ENCODE data around the gene KHNYN.

GRCh38 chr14:24409192-24409591 is 20.6 kb upstream of the KHNYN start:
- TF ChIP-seq TARDBP (IDR thresholded peaks at IDR 0.05) = no peak
- TF ChIP-seq HDGF (IDR thresholded peaks at IDR 0.05; ENCODE audit: borderline replicate concordance) = no peak
- TF ChIP-seq CTBP1 (IDR thresholded peaks at IDR 0.05; ENCODE audit: borderline replicate concordance) = no peak
- no peak for TF ChIP-seq SUZ12 (IDR thresholded peaks at IDR 0.05)
- no peak for TF ChIP-seq ELF4 (IDR thresholded peaks at IDR 0.05)
- TF ChIP-seq BHLHE40 (IDR thresholded peaks at IDR 0.05; ENCODE audit: borderline replicate concordance) = no peak
- TF ChIP-seq FOXK2 (IDR thresholded peaks at IDR 0.05) = no peak
- no peak for TF ChIP-seq FOXM1 (IDR thresholded peaks at IDR 0.05; ENCODE audit: borderline replicate concordance)
- TF ChIP-seq, protein P1, sequence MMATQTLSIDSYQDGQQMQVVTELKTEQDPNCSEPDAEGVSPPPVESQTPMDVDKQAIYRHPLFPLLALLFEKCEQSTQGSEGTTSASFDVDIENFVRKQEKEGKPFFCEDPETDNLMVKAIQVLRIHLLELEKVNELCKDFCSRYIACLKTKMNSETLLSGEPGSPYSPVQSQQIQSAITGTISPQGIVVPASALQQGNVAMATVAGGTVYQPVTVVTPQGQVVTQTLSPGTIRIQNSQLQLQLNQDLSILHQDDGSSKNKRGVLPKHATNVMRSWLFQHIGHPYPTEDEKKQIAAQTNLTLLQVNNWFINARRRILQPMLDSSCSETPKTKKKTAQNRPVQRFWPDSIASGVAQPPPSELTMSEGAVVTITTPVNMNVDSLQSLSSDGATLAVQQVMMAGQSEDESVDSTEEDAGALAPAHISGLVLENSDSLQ (IDR thresholded peaks at IDR 0.05) = no peak
